Measurements from ENCODE around the gene LPP.

The LPP gene

GRCh38 chr3:188255190-188255589 lies 101.2 kb downstream of the LPP start:
- H3K4me3 ChIP-seq (replicated peaks; ENCODE audit: insufficient read depth, low read length): no peak overlapping the region
- no peak for DNase-seq (ENCODE audit: low read depth in 1 of 2, low spot score in 1 of 2)
- no peak overlapping the region for H3K27ac ChIP-seq (replicated peaks)
- H3K27me3 ChIP-seq (ENCODE audit: insufficient read depth, poor library complexity, severe bottlenecking): no peaks in the 10 kb centered on the region
- no peak for TF ChIP-seq GABPA (IDR thresholded peaks at IDR 0.05; ENCODE audit: low read depth)

GRCh38 chr3:188256758-188257157 lies 102.8 kb downstream of the LPP start:
- H3K27me3 ChIP-seq (ENCODE audit: insufficient read depth, poor library complexity, severe bottlenecking): no peaks in the 10 kb centered on the region
- no peak overlapping the region for H3K4me3 ChIP-seq (replicated peaks; ENCODE audit: insufficient read depth, low read length)
- H3K27ac ChIP-seq (replicated peaks): no peak overlapping the region
- DNase-seq (ENCODE audit: low read depth in 1 of 2, low spot score in 1 of 2): no peak
- no peak for TF ChIP-seq POLR2AphosphoS5 (IDR thresholded peaks at IDR 0.05; ENCODE audit: low read depth)

- H3K27me3 ChIP-seq (ENCODE audit: insufficient read depth, poor library complexity, severe bottlenecking): no peaks in the 10 kb centered on the region
- TF ChIP-seq GABPA (IDR thresholded peaks at IDR 0.05; ENCODE audit: low read depth): no peak
- TF ChIP-seq POLR2AphosphoS5 (IDR thresholded peaks at IDR 0.05; ENCODE audit: low read depth): no peak
- TF ChIP-seq REST (IDR thresholded peaks at IDR 0.05; ENCODE audit: insufficient replicate concordance, low read depth): no peak
- TF ChIP-seq SPI1 (IDR thresholded peaks at IDR 0.05; ENCODE audit: borderline replicate concordance, low read depth): no peak
- no peak for TF ChIP-seq CTCF (IDR thresholded peaks at IDR 0.05; ENCODE audit: insufficient read depth, low read length)
These were observed 103.5 kb downstream of the LPP start for GRCh38 chr3:188257384-188258026.

GRCh38 chr3:188259191-188259590 lies 105.2 kb downstream of the LPP start:
- TF ChIP-seq REST (IDR thresholded peaks at IDR 0.05; ENCODE audit: insufficient replicate concordance, low read depth): no peak
- TF ChIP-seq SPI1 (IDR thresholded peaks at IDR 0.05; ENCODE audit: borderline replicate concordance, low read depth): no peak
- no peak for TF ChIP-seq GABPA (IDR thresholded peaks at IDR 0.05; ENCODE audit: low read depth)
- TF ChIP-seq CTCF (IDR thresholded peaks at IDR 0.05; ENCODE audit: insufficient read depth, low read length): no peak
- no peak for TF ChIP-seq POLR2AphosphoS5 (IDR thresholded peaks at IDR 0.05; ENCODE audit: low read depth)
- no peak for DNase-seq (ENCODE audit: low read depth in 1 of 2, low spot score in 1 of 2)
- Histone ChIP-seq H3K27ac (replicated peaks) (no peak overlapping the region), H3K4me3 (replicated peaks; ENCODE audit: insufficient read depth, low read length) (no peak overlapping the region), H3K27me3 (ENCODE audit: insufficient read depth, poor library complexity, severe bottlenecking) (no peaks in the 10 kb centered on the region)

More at GRCh38 chr3:188257384-188258026, 103.5 kb downstream of the LPP start:
- H3K27ac ChIP-seq (replicated peaks): no peak overlapping the region
- H3K4me3 ChIP-seq (replicated peaks; ENCODE audit: insufficient read depth, low read length): no peak overlapping the region
- DNase-seq (ENCODE audit: low read depth in 1 of 2, low spot score in 1 of 2): no peak

GRCh38 chr3:188259596-188259995 lies 105.6 kb downstream of the LPP start:
- DNase-seq (ENCODE audit: low read depth in 1 of 2, low spot score in 1 of 2): no peak
- Histone ChIP-seq H3K27ac (replicated peaks) (no peak overlapping the region), H3K4me3 (replicated peaks; ENCODE audit: insufficient read depth, low read length) (no peak overlapping the region), H3K27me3 (ENCODE audit: insufficient read depth, poor library complexity, severe bottlenecking) (no peaks in the 10 kb centered on the region)
- no peak for TF ChIP-seq POLR2AphosphoS5 (IDR thresholded peaks at IDR 0.05; ENCODE audit: low read depth)
- no peak for TF ChIP-seq CTCF (IDR thresholded peaks at IDR 0.05; ENCODE audit: insufficient read depth, low read length)
- TF ChIP-seq REST (IDR thresholded peaks at IDR 0.05; ENCODE audit: insufficient replicate concordance, low read depth): no peak
- no peak for TF ChIP-seq SPI1 (IDR thresholded peaks at IDR 0.05; ENCODE audit: borderline replicate concordance, low read depth)
- TF ChIP-seq GABPA (IDR thresholded peaks at IDR 0.05; ENCODE audit: low read depth): no peak
